Neural progenitor cell (in vitro differentiated cells): ENCODE measurements around the gene PPP1R37. TPM values are rescaled to one million over a fixed set of nuclear protein-coding genes. Genes with fewer than 3 reads are reported as not detected.

Experiments
- DNase-seq: peaks from one replicate; pipeline ENCODE4 v3.0.0-alpha.2; 2016; ENCODE audit warnings: low spot score
- H2AFZ ChIP-seq: fragments of 200-600 bp; sonication (generic); replicated peaks from 2 replicates; pipeline ENCODE4 v1.6.1; 2016; ENCODE audit warnings: antibody characterized with exemption
- H3F3A ChIP-seq: fragments of 200-600 bp; sonication (generic); 2 replicates; pipeline ENCODE4 v1.6.1; 2016; ENCODE audit warnings: antibody characterized with exemption, low read depth
- H3K27ac ChIP-seq: fragments of 200-600 bp; sonication (generic); 2 replicates; pipeline ENCODE4 v1.5.1; 2016; ENCODE audit warnings: mild to moderate bottlenecking
- H3K27me3 ChIP-seq: fragments of 200-600 bp; sonication (generic); 2 replicates; pipeline ENCODE4 v1.6.1; 2016; ENCODE audit warnings: mild to moderate bottlenecking, moderate library complexity
- H3K36me3 ChIP-seq: fragments of 200-600 bp; sonication (generic); 2 replicates; pipeline ENCODE4 v1.5.1; 2016
- H3K4me1 ChIP-seq: fragments of 200-600 bp; sonication (generic); 2 replicates; pipeline ENCODE4 v1.6.1; 2016; ENCODE audit warnings: mixed run types
- H3K4me2 ChIP-seq: fragments of 200-600 bp; sonication (generic); 2 replicates; pipeline ENCODE4 v1.6.1; 2016
- H3K4me3 ChIP-seq: fragments of 200-600 bp; sonication (generic); 2 replicates; pipeline ENCODE4 v1.5.1; 2016
- H3K79me2 ChIP-seq: fragments of 200-600 bp; sonication (generic); 2 replicates; pipeline ENCODE4 v1.6.1; 2016; ENCODE audit warnings: low read depth
- H3K9ac ChIP-seq: fragments of 200-600 bp; sonication (generic); 2 replicates; pipeline ENCODE4 v1.6.1; 2016
- H3K9me3 ChIP-seq: fragments of 200-600 bp; sonication (generic); 2 replicates; pipeline ENCODE4 v1.5.1; 2016; ENCODE audit warnings: low read depth
- H4K20me1 ChIP-seq: fragments of 200-600 bp; sonication (generic); 2 replicates; pipeline ENCODE4 v1.6.1; 2016; ENCODE audit warnings: low read depth
- H3K27ac Mint-ChIP-seq: 3 replicates; pipeline ENCODE4 v1.8.0; 2021; ENCODE audit warnings: mixed read lengths
- H3K27me3 Mint-ChIP-seq: 2 replicates; pipeline ENCODE4 v1.8.0; 2022; ENCODE audit warnings: low read depth, mild to moderate bottlenecking, inconsistent platforms, moderate library complexity, mixed read lengths; ENCODE audit not compliant: insufficient read depth
- H3K36me3 Mint-ChIP-seq: 3 replicates; pipeline ENCODE4 v1.8.0; 2021; ENCODE audit warnings: mixed read lengths
- H3K4me1 Mint-ChIP-seq: 3 replicates; pipeline ENCODE4 v1.8.0; 2021; ENCODE audit warnings: mixed read lengths
- H3K4me3 Mint-ChIP-seq: 3 replicates; pipeline ENCODE4 v1.8.0; 2021; ENCODE audit warnings: mild to moderate bottlenecking, moderate library complexity, mixed read lengths
- H3K9me3 Mint-ChIP-seq: 3 replicates; pipeline ENCODE4 v1.8.0; 2020; ENCODE audit warnings: mixed read lengths
- CTCF ChIP-seq: fragments of 200-600 bp; sonication (generic); IDR thresholded peaks from 2 replicates; pipeline ENCODE4 v1.5.1; 2017; ENCODE audit warnings: antibody characterized with exemption, mild to moderate bottlenecking
- EZH2 ChIP-seq: fragments of 200-600 bp; sonication (generic); IDR thresholded peaks from 2 replicates; pipeline ENCODE4 v1.6.1; 2017; ENCODE audit warnings: antibody characterized with exemption, mild to moderate bottlenecking, moderate library complexity
- EZH2phosphoT487 ChIP-seq: fragments of 200-600 bp; sonication (generic); IDR thresholded peaks from 2 replicates; pipeline ENCODE4 v1.6.1; 2017; ENCODE audit warnings: antibody characterized with exemption
- total RNA-seq: library from RNA; depleted of rRNA; stranded (reverse); fragments of >200 nt; gene quantifications from 2 replicates; pipeline ENCODE4 v1.2.3, GENCODE V29; 2015; ENCODE audit warnings: low replicate concordance

The PPP1R37 gene
- total RNA-seq, 1 donor from 2014 or later: 8.1 TPM

DNA sequence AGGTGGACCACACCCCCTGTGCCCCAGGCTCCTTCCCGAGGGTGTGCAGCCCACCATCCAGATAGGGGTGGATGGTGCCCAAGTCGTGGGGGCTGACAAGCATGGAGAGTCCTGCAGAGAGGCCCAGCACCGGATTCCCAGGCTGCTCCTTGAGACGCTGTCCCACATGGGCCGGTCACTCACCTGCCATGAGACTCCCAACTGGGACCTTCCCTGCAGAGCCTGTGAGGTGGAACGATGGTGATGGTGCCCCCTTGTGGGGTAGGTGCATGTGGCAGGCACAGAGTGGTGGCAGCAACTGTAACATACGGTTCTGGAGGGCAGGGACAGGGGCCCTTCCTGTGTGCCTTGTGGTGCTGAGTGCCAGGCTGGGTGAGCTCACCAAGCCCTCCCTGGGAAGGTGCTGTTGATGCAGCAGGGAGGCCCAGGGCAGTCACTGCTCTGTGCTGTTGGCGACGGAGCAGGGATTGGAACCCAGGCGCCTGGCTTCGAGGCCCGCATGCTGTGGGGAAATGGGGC, 33.1 kb downstream of the PPP1R37 start:
- H3K27ac ChIP-seq: no peak overlapping the region
- H3K79me2 ChIP-seq: peaks cover 48% of the 10 kb centered on the region
- H3K4me3 ChIP-seq: no peak overlapping the region
- Mint-ChIP-seq H3K4me3 (no peak overlapping the region), H3K36me3 (no peaks in the 10 kb centered on the region), H3K27me3 (peaks cover 6% of the 10 kb centered on the region), H3K4me1 (peaks cover 12% of the 10 kb centered on the region), H3K27ac (no peak overlapping the region), H3K9me3 (no peaks in the 10 kb centered on the region)
- no peaks in the 10 kb centered on the region for H3K27me3 ChIP-seq
- no peaks in the 10 kb centered on the region for H3F3A ChIP-seq
- no peaks in the 10 kb centered on the region for H3K9me3 ChIP-seq
- no peak overlapping the region for H3K9ac ChIP-seq
- no peaks in the 10 kb centered on the region for H3K36me3 ChIP-seq
- no peak overlapping the region for H3K4me2 ChIP-seq
- H2AFZ ChIP-seq: no peak overlapping the region
- TF ChIP-seq EZH2 (no peak), CTCF (peak; percentile 80)
- H3K4me1 ChIP-seq: peaks cover 9% of the 10 kb centered on the region
- peaks cover 94% of the 10 kb centered on the region for H4K20me1 ChIP-seq
- peak; percentile 76 for DNase-seq

- no peak for TF ChIP-seq CTCF
- TF ChIP-seq EZH2: no peak
- peaks cover 4% of the 10 kb centered on the region for H3K27me3 Mint-ChIP-seq
- Histone ChIP-seq H3F3A (no peaks in the 10 kb centered on the region), H3K27ac (no peak overlapping the region), H3K4me3 (no peak overlapping the region), H3K27me3 (no peaks in the 10 kb centered on the region), H3K4me2 (no peak overlapping the region), H3K4me1 (peaks cover 12% of the 10 kb centered on the region), H4K20me1 (peaks cover 94% of the 10 kb centered on the region), H3K79me2 (peaks cover 46% of the 10 kb centered on the region), H3K9me3 (no peaks in the 10 kb centered on the region), H3K9ac (no peak overlapping the region), H3K36me3 (no peaks in the 10 kb centered on the region), H2AFZ (no peak overlapping the region)
- H3K9me3 Mint-ChIP-seq: no peaks in the 10 kb centered on the region
- no peak for DNase-seq
- no peaks in the 10 kb centered on the region for H3K36me3 Mint-ChIP-seq
- H3K4me3 Mint-ChIP-seq: no peak overlapping the region
- peaks cover 13% of the 10 kb centered on the region for H3K4me1 Mint-ChIP-seq
- no peak overlapping the region for H3K27ac Mint-ChIP-seq
Measured at GRCh38 chr19:45126654-45127053, 33.7 kb downstream of the PPP1R37 start.

DNA sequence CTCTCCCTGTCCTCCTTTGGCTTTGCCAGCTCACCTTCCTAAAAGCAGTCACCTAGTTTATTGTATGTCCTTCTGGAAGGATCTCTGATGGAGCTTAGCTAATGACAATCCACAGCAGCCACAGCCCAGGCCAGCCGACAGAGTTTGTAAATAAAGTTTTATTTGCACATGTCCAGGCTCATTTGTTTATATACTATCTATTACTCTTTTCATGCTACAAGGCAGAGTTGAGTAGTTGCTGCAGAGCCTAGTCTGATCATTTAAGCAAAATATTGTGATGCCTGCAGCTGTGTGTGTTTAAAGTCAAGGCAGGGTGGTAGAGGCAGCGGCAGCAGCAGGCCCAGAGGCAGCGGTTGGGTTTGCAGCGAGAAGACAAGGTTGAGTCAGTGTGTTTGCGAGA, 35.2 kb downstream of the PPP1R37 start:
- H3K9ac ChIP-seq: no peak overlapping the region
- H3K27ac ChIP-seq: no peak overlapping the region
- no peaks in the 10 kb centered on the region for H3F3A ChIP-seq
- no peak overlapping the region for H2AFZ ChIP-seq
- no peak overlapping the region for H3K4me3 ChIP-seq
- Mint-ChIP-seq H3K4me1 (peaks cover 11% of the 10 kb centered on the region), H3K4me3 (no peak overlapping the region), H3K36me3 (no peaks in the 10 kb centered on the region), H3K27me3 (peaks cover 4% of the 10 kb centered on the region), H3K27ac (no peak overlapping the region), H3K9me3 (no peaks in the 10 kb centered on the region)
- H3K36me3 ChIP-seq: no peaks in the 10 kb centered on the region
- H3K9me3 ChIP-seq: no peaks in the 10 kb centered on the region
- no peaks in the 10 kb centered on the region for H3K27me3 ChIP-seq
- peaks cover 50% of the 10 kb centered on the region for H3K79me2 ChIP-seq
- no peak overlapping the region for H3K4me2 ChIP-seq
- TF ChIP-seq CTCF: no peak
- no peak for TF ChIP-seq EZH2
- TF ChIP-seq EZH2phosphoT487: no peak
- peaks cover 12% of the 10 kb centered on the region for H3K4me1 ChIP-seq
- H4K20me1 ChIP-seq: peaks cover 96% of the 10 kb centered on the region
- DNase-seq: no peak
